HCT116 (cell line): ENCODE measurements around the gene ERC2. TPM values are rescaled to one million over a fixed set of nuclear protein-coding genes. Genes with fewer than 3 reads are reported as not detected.

ENCODE experiments used
- ATAC-seq: fragments of 200-7000 bp; cut with Tn5 transposase; 2 replicates; pipeline ENCODE4 v1.9.1; 2020; ENCODE audit warnings: mild to moderate bottlenecking, moderate library complexity
- BruUV-seq: library from RNA; stranded (reverse); fragments of 400-500 nt; replicated peaks from 2 replicates; lab custom pipeline; 2021; lab: Mats Ljungman, UMichigan
- CTCF ChIA-PET: fragments of 300-600 bp; sonication (Branson Sonifier 250); formaldehyde crosslinking; loops from one replicate; lab custom pipeline; 2021; ENCODE audit warnings: antibody characterized with exemption; lab: Charles Lee
- POLR2A ChIA-PET: fragments of 300-600, 350-600 bp; sonication (Branson Sonifier 250); formaldehyde crosslinking; loops from one replicate; lab custom pipeline; 2021; ENCODE audit warnings: antibody characterized with exemption; lab: Charles Lee
- RAD21 ChIA-PET, 2 experiments: fragments of 300-600 bp; sonication (Branson Sonifier 250); formaldehyde crosslinking; loops; one replicate each; lab custom pipeline; 2023; ENCODE audit warnings: low total read pairs in 2 of 2; ENCODE audit not compliant: uncharacterized antibody in 2 of 2, unreplicated experiment in 2 of 2, low non-redundant PET in 1 of 2; lab: Charles Lee
- DNase-seq: peaks from one replicate; pipeline ENCODE4 v3.0.0-alpha.2; 2010; ENCODE audit warnings: low read depth, low spot score
- H2AFZ ChIP-seq: fragments of 200-600 bp; shearing (Covaris generic), sonication (generic); 2 replicates; pipeline ENCODE4 v1.6.1; 2017; ENCODE audit warnings: low read depth, mixed run types, mixed read lengths, antibody characterized with exemption, low read length; ENCODE audit not compliant: poor library complexity, severe bottlenecking
- H3K27ac ChIP-seq: 2 replicates; pipeline ENCODE4 v1.5.1; 2012; ENCODE audit warnings: low read depth, low read length
- H3K27me3 ChIP-seq: fragments of 200-600 bp; sonication (generic); 2 replicates; pipeline ENCODE4 v1.6.1; 2016; ENCODE audit warnings: mixed run types, low read length, mixed read lengths; ENCODE audit not compliant: insufficient read depth
- H3K36me3 ChIP-seq, 2 experiments: fragments of 200-500 bp in 1 of 2; fragments of 200-600 bp in 1 of 2; sonication (Bioruptor generic) in 1 of 2; sonication (generic) in 1 of 2; 2 replicates each; pipeline versions ENCODE4 v1.5.1 to v1.6.1; 2014 to 2016; ENCODE audit warnings: low read length in 2 of 2, inconsistent platforms in 1 of 2, mixed read lengths in 1 of 2, mixed run types in 1 of 2; ENCODE audit not compliant: insufficient read depth in 2 of 2, control insufficient read depth in 1 of 2
- H3K4me1 ChIP-seq, 2 experiments: fragments of 200-600 bp in 1 of 2; sonication (generic) in 1 of 2; 2 replicates each; pipeline versions ENCODE4 v1.5.1 to v1.6.1; 2012 to 2017; ENCODE audit warnings: low read length in 2 of 2, inconsistent platforms in 1 of 2, mild to moderate bottlenecking in 1 of 2, mixed read lengths in 1 of 2, mixed run types in 1 of 2, moderate library complexity in 1 of 2; ENCODE audit not compliant: insufficient read depth in 2 of 2, control insufficient read depth in 1 of 2
- H3K4me2 ChIP-seq: fragments of 200-600 bp; sonication (generic); 2 replicates; pipeline ENCODE4 v1.6.1; 2017; ENCODE audit warnings: mixed run types, low read length, mixed read lengths
- H3K4me3 ChIP-seq, 2 experiments: fragments of 200-600 bp in 1 of 2; sonication (generic) in 1 of 2; replicated peaks in 1 of 2; 2 replicates each; pipeline ENCODE4 v1.5.1; 2011 to 2016; ENCODE audit warnings: low read length in 2 of 2, control low read depth in 1 of 2, low read depth in 1 of 2, mild to moderate bottlenecking in 1 of 2, mixed read lengths in 1 of 2, mixed run types in 1 of 2
- H3K79me2 ChIP-seq: fragments of 200-600 bp; sonication (generic); 2 replicates; pipeline ENCODE4 v1.6.1; 2017; ENCODE audit warnings: mild to moderate bottlenecking, mixed run types, low read length, moderate library complexity, mixed read lengths; ENCODE audit not compliant: insufficient read depth
- H3K9ac ChIP-seq: fragments of 200-600 bp; sonication (generic); 2 replicates; pipeline ENCODE4 v1.6.1; 2016; ENCODE audit warnings: low read length, mixed read lengths
- H3K9me2 ChIP-seq: fragments of 200-600 bp; sonication (generic), shearing (Covaris generic); 2 replicates; pipeline ENCODE4 v1.6.1; 2017; ENCODE audit warnings: mixed run types, mild to moderate bottlenecking, moderate library complexity; ENCODE audit not compliant: insufficient read depth
- H3K9me3 ChIP-seq, 2 experiments: fragments of 200-500 bp in 1 of 2; fragments of 200-600 bp in 1 of 2; sonication (Bioruptor generic) in 1 of 2; sonication (generic) in 1 of 2; 2 replicates each; pipeline ENCODE4 v1.6.1; 2014 to 2017; ENCODE audit warnings: low read length in 2 of 2, mixed read lengths in 2 of 2, inconsistent platforms in 1 of 2, low read depth in 1 of 2, mild to moderate bottlenecking in 1 of 2, mixed run types in 1 of 2, moderate library complexity in 1 of 2; ENCODE audit not compliant: control insufficient read depth in 1 of 2, insufficient read depth in 1 of 2
- H4K20me1 ChIP-seq: fragments of 200-600 bp; sonication (generic), shearing (Covaris generic); 2 replicates; pipeline ENCODE4 v1.6.1; 2017; ENCODE audit warnings: mixed run types, mild to moderate bottlenecking, moderate library complexity; ENCODE audit not compliant: insufficient read depth
- CEBPB ChIP-seq: IDR thresholded peaks from 2 replicates; pipeline ENCODE4 v1.6.1; 2012; ENCODE audit warnings: low read depth
- EGR1 ChIP-seq: IDR thresholded peaks from 2 replicates; pipeline ENCODE4 v1.6.1; 2012; ENCODE audit warnings: low read depth
- FOSL1 ChIP-seq: IDR thresholded peaks from 2 replicates; pipeline ENCODE4 v1.6.1; 2012; ENCODE audit warnings: low read depth
- JUND ChIP-seq: IDR thresholded peaks from 2 replicates; pipeline ENCODE4 v1.6.1; 2012
- POLR2A ChIP-seq: IDR thresholded peaks from 2 replicates; pipeline ENCODE4 v1.7.0; 2011; ENCODE audit warnings: borderline replicate concordance; ENCODE audit not compliant: insufficient read depth, insufficient read length; ENCODE audit errors: extremely low read depth
- SIN3A ChIP-seq: IDR thresholded peaks from 2 replicates; pipeline ENCODE4 v1.6.1; 2012; ENCODE audit warnings: low read depth
- SP1 ChIP-seq: IDR thresholded peaks from 2 replicates; pipeline ENCODE4 v1.6.1; 2012; ENCODE audit warnings: low read depth
- SRF ChIP-seq: IDR thresholded peaks from 2 replicates; pipeline ENCODE4 v1.6.1; 2012; ENCODE audit warnings: low read depth
- ZFX ChIP-seq: fragments of 450-650 bp; IDR thresholded peaks from 2 replicates; pipeline ENCODE4 v1.6.1; 2017
- intact Hi-C: fragments of 100-400 bp; cut with micrococcal nuclease; formaldehyde crosslinking; loops from 2 replicates; pipeline ENCODE4 v1.10.0; 2022
- total RNA-seq: library from RNA; stranded (reverse); gene quantifications from one replicate; pipeline ENCODE4 v1.2.1, GENCODE V29; 2021; ENCODE audit not compliant: unreplicated experiment
- TF ChIP-seq, protein P1 (sequence below), 3 experiments: fragments of 200-600 bp in 1 of 3; sonication (generic) in 1 of 3; IDR thresholded peaks in 2 of 3; conservative IDR thresholded peaks in 1 of 3; 2 replicates each; pipeline ENCODE4 v1.5.1; 2012 to 2017; ENCODE audit warnings: low read depth in 2 of 3, low read length in 2 of 3, antibody characterized with exemption in 1 of 3, borderline replicate concordance in 1 of 3, control low read depth in 1 of 3, mild to moderate bottlenecking in 1 of 3, mixed read lengths in 1 of 3, mixed run types in 1 of 3, moderate library complexity in 1 of 3; ENCODE audit not compliant: insufficient read depth in 1 of 3
- TF ChIP-seq, protein P2 (sequence below): IDR thresholded peaks from 2 replicates; pipeline ENCODE4 v1.6.1; 2012

The ERC2 gene
- total RNA-seq, 1 experiment from 2014 or later = not detected

DNA sequence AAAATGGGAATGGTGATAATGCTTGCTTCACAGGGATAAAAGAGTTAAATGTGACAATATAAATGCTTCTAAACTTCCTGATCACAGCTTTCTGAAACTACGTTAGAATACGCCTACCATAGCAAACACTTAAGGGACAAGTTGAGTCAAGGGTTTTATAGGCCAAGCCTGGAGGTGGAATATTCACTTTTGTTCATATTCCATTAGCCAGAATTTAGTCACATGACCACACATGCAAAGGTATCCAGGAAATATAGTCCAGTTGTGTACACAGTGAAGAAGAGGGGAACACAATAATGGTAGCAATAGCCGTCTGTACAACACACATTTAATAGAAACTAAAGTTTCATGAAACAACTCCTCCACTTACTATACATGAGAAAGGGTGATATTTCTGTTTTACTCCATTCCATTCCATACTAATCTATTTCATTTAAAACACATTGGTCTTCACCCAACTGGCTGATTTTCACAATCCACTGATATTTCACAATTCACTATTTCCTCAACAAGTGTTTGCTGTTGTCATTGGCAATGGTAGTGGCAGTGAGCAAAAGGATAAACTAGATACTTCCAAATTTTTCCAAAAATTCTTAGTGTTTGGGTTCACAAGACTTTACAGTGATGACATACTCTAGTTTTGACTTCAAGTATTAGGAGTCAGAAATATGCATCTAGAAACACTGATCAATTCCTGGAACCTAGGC lies 270.9 kb downstream of the ERC2 start:
- RAD21 ChIA-PET = no interaction called here
- H3K9me3 ChIP-seq = no peaks in the 10 kb centered on the region
- H2AFZ ChIP-seq = no peak overlapping the region
- DNase-seq (no peak), ATAC-seq (no peak)
- H4K20me1 ChIP-seq = no peaks in the 10 kb centered on the region
- no peaks in the 10 kb centered on the region for H3K9me2 ChIP-seq
- H3K79me2 ChIP-seq = no peaks in the 10 kb centered on the region
- no peak overlapping the region for H3K4me2 ChIP-seq
- no peak overlapping the region for H3K27ac ChIP-seq
- H3K9ac ChIP-seq = no peak overlapping the region
- no peaks in the 10 kb centered on the region for H3K4me1 ChIP-seq
- no TSS peak for BruUV-seq
- no peaks in the 10 kb centered on the region for H3K36me3 ChIP-seq
- intact Hi-C loops = no loop called here
- peaks cover 5% of the 10 kb centered on the region; the same call in 1 of the 2 replicates for H3K27me3 ChIP-seq
- POLR2A ChIA-PET = no interaction called here
- TF ChIP-seq, protein P1, sequence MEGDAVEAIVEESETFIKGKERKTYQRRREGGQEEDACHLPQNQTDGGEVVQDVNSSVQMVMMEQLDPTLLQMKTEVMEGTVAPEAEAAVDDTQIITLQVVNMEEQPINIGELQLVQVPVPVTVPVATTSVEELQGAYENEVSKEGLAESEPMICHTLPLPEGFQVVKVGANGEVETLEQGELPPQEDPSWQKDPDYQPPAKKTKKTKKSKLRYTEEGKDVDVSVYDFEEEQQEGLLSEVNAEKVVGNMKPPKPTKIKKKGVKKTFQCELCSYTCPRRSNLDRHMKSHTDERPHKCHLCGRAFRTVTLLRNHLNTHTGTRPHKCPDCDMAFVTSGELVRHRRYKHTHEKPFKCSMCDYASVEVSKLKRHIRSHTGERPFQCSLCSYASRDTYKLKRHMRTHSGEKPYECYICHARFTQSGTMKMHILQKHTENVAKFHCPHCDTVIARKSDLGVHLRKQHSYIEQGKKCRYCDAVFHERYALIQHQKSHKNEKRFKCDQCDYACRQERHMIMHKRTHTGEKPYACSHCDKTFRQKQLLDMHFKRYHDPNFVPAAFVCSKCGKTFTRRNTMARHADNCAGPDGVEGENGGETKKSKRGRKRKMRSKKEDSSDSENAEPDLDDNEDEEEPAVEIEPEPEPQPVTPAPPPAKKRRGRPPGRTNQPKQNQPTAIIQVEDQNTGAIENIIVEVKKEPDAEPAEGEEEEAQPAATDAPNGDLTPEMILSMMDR (IDR thresholded peaks at IDR 0.05 in 2 of 3, conservative IDR thresholded peaks at IDR 0.05 in 1 of 3; ENCODE audit: borderline replicate concordance in 1 of 3, insufficient read depth in 1 of 3, low read depth in 2 of 3, low read length in 2 of 3) = no peak
- TF ChIP-seq, protein P2, sequence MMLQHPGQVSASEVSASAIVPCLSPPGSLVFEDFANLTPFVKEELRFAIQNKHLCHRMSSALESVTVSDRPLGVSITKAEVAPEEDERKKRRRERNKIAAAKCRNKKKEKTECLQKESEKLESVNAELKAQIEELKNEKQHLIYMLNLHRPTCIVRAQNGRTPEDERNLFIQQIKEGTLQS = no peak
- TF ChIP-seq EGR1 (no peak), SRF (no peak), JUND (no peak), SP1 (no peak), POLR2A (no peak), FOSL1 (no peak), ZFX (no peak)
- no peak overlapping the region for H3K4me3 ChIP-seq
- CTCF ChIA-PET = no interaction called here

DNA sequence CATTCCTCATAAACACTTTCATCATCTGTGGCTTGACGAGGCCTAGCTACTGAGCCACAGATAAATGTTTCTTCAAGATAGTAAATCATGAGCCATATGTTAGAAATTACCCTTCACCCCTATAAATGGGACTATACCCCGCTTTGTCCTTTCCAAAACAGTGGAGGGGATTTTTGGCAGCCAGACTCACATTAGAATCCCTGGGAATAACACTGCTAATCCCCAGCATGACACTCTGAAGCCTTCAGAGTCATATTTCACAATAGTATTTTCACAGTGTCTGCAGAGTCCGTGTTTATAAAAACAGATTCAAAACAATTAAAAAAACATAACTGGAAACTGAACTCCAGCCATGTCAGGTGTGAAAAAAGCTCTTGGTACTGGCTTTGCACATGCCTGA lies 271.6 kb downstream of the ERC2 start:
- BruUV-seq = no TSS peak
- Histone ChIP-seq H3K9ac (no peak overlapping the region), H3K9me3 (no peaks in the 10 kb centered on the region), H2AFZ (no peak overlapping the region), H3K4me3 (no peak overlapping the region), H3K36me3 (no peaks in the 10 kb centered on the region), H3K4me1 (no peaks in the 10 kb centered on the region), H3K9me2 (no peaks in the 10 kb centered on the region), H3K79me2 (no peaks in the 10 kb centered on the region), H4K20me1 (no peaks in the 10 kb centered on the region), H3K4me2 (no peak overlapping the region), H3K27ac (no peak overlapping the region), H3K27me3 (peaks cover 5% of the 10 kb centered on the region; the same call in 1 of the 2 replicates)
- POLR2A ChIA-PET = no interaction called here
- no peak for ATAC-seq
- intact Hi-C loops = no loop called here
- TF ChIP-seq CEBPB = no peak
- no peak for TF ChIP-seq SIN3A
- no peak for TF ChIP-seq EGR1
- CTCF ChIA-PET = no interaction called here
- DNase-seq = no peak
- RAD21 ChIA-PET = no interaction called here
